ENCODE results near the gene NANS. TPM values are rescaled to one million over a fixed set of nuclear protein-coding genes. Genes with fewer than 3 reads are reported as not detected.
"Not testable (repeated sequence)": the region's sequence is repeated elsewhere in the genome, so short reads cannot be mapped to it uniquely, and the experiment has no call there.

NANS gene
- total RNA-seq, 1 donor from 2014 or later = 35.6 TPM

GRCh38 chr9:98039607-98040017, 16.9 kb upstream of the NANS start:
- ATAC-seq = no peak

- no peak for ATAC-seq
These were observed 16.3 kb upstream of the NANS start for GRCh38 chr9:98040212-98040611.

- no peak for ATAC-seq
These were observed 12.6 kb upstream of the NANS start for GRCh38 chr9:98043915-98044314.

- ATAC-seq = peak; percentile 54
These were observed 11.0 kb upstream of the NANS start for GRCh38 chr9:98045234-98046179.

- ATAC-seq = no peak
These were observed 10.4 kb upstream of the NANS start for GRCh38 chr9:98046180-98046543.

GRCh38 chr9:98047002-98047401, 9.5 kb upstream of the NANS start:
- no peak for ATAC-seq

- ATAC-seq = no peak
These were observed 7.1 kb upstream of the NANS start for GRCh38 chr9:98049288-98050072.

GRCh38 chr9:98050351-98050750, 6.2 kb upstream of the NANS start:
- no peak for ATAC-seq

- no peak for ATAC-seq
These were observed 2.1 kb upstream of the NANS start for GRCh38 chr9:98054376-98054951.

GRCh38 chr9:98057138-98057799, 737 bp downstream of the NANS start:
- no peak for ATAC-seq

- ATAC-seq = no peak
These were observed 5.6 kb downstream of the NANS start for GRCh38 chr9:98062161-98062560.

- ATAC-seq = no peak
These were observed 8.3 kb downstream of the NANS start for GRCh38 chr9:98064623-98065392.

GRCh38 chr9:98066235-98066634, 9.7 kb downstream of the NANS start:
- ATAC-seq = no peak

GRCh38 chr9:98067184-98067583, 10.7 kb downstream of the NANS start:
- no peak for ATAC-seq

- ATAC-seq = no peak
These were observed 13.0 kb downstream of the NANS start for GRCh38 chr9:98069551-98069950.

- no peak for ATAC-seq
These were observed 14.2 kb downstream of the NANS start for GRCh38 chr9:98070704-98071103.

- peak; percentile 34 for ATAC-seq
These were observed 15.2 kb downstream of the NANS start for GRCh38 chr9:98071737-98072136.

GRCh38 chr9:98074115-98074990, 17.8 kb downstream of the NANS start:
- peak; percentile 44 for ATAC-seq

GRCh38 chr9:98075332-98075805, 18.8 kb downstream of the NANS start:
- ATAC-seq = peak; percentile 72

GRCh38 chr9:98076514-98076890, 20.0 kb downstream of the NANS start:
- not testable (repeated sequence) for ATAC-seq

GRCh38 chr9:98078895-98079294, 22.4 kb downstream of the NANS start:
- no peak for ATAC-seq
